OCI-LY7 (cell line): ENCODE data around the gene HRH1.

Experiments
- EZH2phosphoT487 ChIP-seq: fragments of 200-600 bp; sonication (generic); IDR thresholded peaks from 2 replicates; pipeline ENCODE4 v1.6.1; 2018; ENCODE audit warnings: low read depth, borderline replicate concordance, mild to moderate bottlenecking, mixed run types, antibody characterized with exemption, low read length, moderate library complexity, mixed read lengths
- TF ChIP-seq, protein P1 (sequence below): fragments of 200-600 bp; sonication (generic); conservative IDR thresholded peaks from 2 replicates; pipeline ENCODE4 v1.5.1; 2014; ENCODE audit warnings: mild to moderate bottlenecking, antibody characterized with exemption, low read length, moderate library complexity, mixed read lengths

DNA sequence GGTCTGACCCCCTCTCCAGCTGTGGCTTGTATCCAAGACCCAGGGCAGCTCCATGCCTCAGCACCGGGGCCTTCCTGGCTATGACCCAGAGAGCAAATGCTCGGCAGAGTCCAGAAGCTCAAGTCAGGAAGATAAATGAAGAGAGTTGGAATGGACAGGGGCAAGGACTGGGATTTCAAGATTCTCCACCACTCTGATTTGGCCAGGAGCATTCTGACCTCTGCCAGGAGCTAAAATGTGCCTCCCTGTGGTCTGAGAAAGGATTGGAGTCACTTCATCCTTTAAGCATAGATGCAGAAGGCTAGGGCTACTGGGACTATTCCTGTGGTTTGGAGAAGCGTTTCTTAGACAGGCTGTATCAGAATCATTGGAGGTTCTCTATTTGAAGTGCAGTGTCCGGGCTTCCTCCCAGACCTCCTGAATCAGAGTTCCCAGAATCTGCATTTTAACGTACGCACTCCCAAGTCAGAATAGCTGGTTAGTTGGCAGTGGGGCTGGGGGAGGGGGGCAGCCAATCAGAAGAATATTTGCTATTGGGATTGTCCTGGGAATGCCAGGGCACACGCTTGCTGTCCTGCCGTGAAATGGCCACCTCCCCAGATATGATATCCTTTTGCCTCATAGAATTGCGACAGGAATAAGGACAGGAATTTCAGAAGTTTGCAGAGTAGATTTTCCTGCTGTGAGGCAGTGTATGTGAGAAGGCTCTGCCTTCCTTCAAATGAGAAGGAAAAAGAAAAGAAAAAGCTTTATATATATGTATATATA lies 57.4 kb downstream of the HRH1 start:
- TF ChIP-seq, protein P1, sequence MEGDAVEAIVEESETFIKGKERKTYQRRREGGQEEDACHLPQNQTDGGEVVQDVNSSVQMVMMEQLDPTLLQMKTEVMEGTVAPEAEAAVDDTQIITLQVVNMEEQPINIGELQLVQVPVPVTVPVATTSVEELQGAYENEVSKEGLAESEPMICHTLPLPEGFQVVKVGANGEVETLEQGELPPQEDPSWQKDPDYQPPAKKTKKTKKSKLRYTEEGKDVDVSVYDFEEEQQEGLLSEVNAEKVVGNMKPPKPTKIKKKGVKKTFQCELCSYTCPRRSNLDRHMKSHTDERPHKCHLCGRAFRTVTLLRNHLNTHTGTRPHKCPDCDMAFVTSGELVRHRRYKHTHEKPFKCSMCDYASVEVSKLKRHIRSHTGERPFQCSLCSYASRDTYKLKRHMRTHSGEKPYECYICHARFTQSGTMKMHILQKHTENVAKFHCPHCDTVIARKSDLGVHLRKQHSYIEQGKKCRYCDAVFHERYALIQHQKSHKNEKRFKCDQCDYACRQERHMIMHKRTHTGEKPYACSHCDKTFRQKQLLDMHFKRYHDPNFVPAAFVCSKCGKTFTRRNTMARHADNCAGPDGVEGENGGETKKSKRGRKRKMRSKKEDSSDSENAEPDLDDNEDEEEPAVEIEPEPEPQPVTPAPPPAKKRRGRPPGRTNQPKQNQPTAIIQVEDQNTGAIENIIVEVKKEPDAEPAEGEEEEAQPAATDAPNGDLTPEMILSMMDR: no peak
- TF ChIP-seq EZH2phosphoT487: no peak
